OCI-LY3 (cell line): Measurements from ENCODE around the gene ZSWIM7.
A peak's percentile ranks its signal among the peaks of the same experiment; 100 is the strongest.
"Not testable (repeated sequence)": the region's sequence is repeated elsewhere in the genome, so short reads cannot be mapped to it uniquely, and the experiment has no call there.

Experiments used
- H2AFZ ChIP-seq: fragments of 200-600, 300-600 bp; shearing (Covaris generic); 2 replicates; pipeline ENCODE4 v1.6.0; 2014; ENCODE audit warnings: antibody characterized with exemption, low read depth, low read length
- H3K27ac ChIP-seq: fragments of 200-600, 300-600 bp; sonication (generic); 2 replicates; pipeline ENCODE4 v1.5.1; 2014; ENCODE audit warnings: mild to moderate bottlenecking, low read length, moderate library complexity, mixed read lengths
- H3K27me3 ChIP-seq: fragments of 200-600, 300-600 bp; sonication (generic); 2 replicates; pipeline ENCODE4 v1.6.1; 2014; ENCODE audit warnings: low read depth, low read length, mixed read lengths
- H3K36me3 ChIP-seq: fragments of 200-600, 300-600 bp; sonication (generic); replicated peaks from 2 replicates; pipeline ENCODE3; 2014; ENCODE audit warnings: low read depth, low read length, mixed read lengths
- H3K4me1 ChIP-seq: fragments of 300-600, 200-600 bp; sonication (generic); 2 replicates; pipeline ENCODE4 v1.6.1; 2014; ENCODE audit warnings: low read length, mixed read lengths
- H3K4me2 ChIP-seq: fragments of 200-600, 300-600 bp; sonication (generic); 2 replicates; pipeline ENCODE4 v1.6.1; 2014; ENCODE audit warnings: low read length, mixed read lengths
- H3K4me3 ChIP-seq: fragments of 300-600, 200-600 bp; sonication (generic); 2 replicates; pipeline ENCODE4 v1.5.1; 2014; ENCODE audit warnings: antibody characterized with exemption, mild to moderate bottlenecking, low read length, moderate library complexity
- H3K79me2 ChIP-seq: fragments of 300-600, 200-600 bp; shearing (Covaris generic); 2 replicates; pipeline ENCODE4 v1.6.1; 2014; ENCODE audit warnings: mild to moderate bottlenecking, low read length, mixed read lengths
- H3K9ac ChIP-seq: fragments of 300-600, 200-600 bp; shearing (Covaris generic); 2 replicates; pipeline ENCODE4 v1.6.0; 2014; ENCODE audit warnings: mild to moderate bottlenecking, low read length, moderate library complexity
- H3K9me3 ChIP-seq: fragments of 200-600, 300-600 bp; shearing (Covaris generic); 2 replicates; pipeline ENCODE4 v1.6.1; 2014; ENCODE audit warnings: low read length, mixed read lengths; ENCODE audit not compliant: insufficient read depth
- H4K20me1 ChIP-seq: fragments of 200-600, 300-600 bp; sonication (generic); 2 replicates; pipeline ENCODE4 v1.6.1; 2016; ENCODE audit warnings: low read length, mixed read lengths; ENCODE audit not compliant: insufficient read depth
- CTCF ChIP-seq: fragments of 200-600, 300-600 bp; sonication (generic); IDR thresholded peaks from 2 replicates; pipeline ENCODE4 v1.5.1; 2014; ENCODE audit warnings: antibody characterized with exemption, low read length, low read depth
- EZH2phosphoT487 ChIP-seq: fragments of 200-600 bp; shearing (Covaris generic); IDR thresholded peaks from 2 replicates; pipeline ENCODE4 v1.6.1; 2018; ENCODE audit warnings: antibody characterized with exemption, mixed run types, low read depth

Gene ZSWIM7

GRCh38 chr17:15981646-15982580, 17.6 kb downstream of the ZSWIM7 start:
- no peak overlapping the region for H3K27ac ChIP-seq
- no peaks in the 10 kb centered on the region for H3K9me3 ChIP-seq

DNA sequence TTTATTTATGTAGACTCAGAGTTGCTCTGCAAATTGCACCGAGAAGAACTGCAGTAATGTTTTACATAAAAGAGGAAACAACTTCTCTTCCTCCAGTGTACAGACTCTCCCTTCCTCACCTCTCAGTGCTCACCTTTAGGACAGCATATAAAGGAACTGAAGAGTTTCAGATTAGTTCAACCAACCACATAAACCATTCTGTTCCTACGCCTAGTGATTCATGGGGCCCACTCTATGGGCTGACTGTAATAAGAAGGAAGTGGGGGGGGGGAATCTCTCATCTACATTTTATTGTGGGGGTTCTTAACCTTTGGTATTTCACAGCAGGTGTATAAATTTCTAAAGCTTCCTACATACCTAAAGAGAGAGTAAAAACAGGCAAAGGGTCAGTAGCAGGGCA, 18.3 kb downstream of the ZSWIM7 start:
- H3K9me3 ChIP-seq = no peaks in the 10 kb centered on the region
- H3K27me3 ChIP-seq = no peaks in the 10 kb centered on the region
- TF ChIP-seq EZH2phosphoT487 = no peak
- no peaks in the 10 kb centered on the region for H3K79me2 ChIP-seq
- H4K20me1 ChIP-seq = peaks cover 15% of the 10 kb centered on the region
- peaks cover 17% of the 10 kb centered on the region for H3K4me1 ChIP-seq
- H3K9ac ChIP-seq = no peak overlapping the region
- H3K4me3 ChIP-seq = no peak overlapping the region
- peaks cover 6% of the 10 kb centered on the region for H3K36me3 ChIP-seq
- H3K27ac ChIP-seq = no peak overlapping the region
- H3K4me2 ChIP-seq = peak overlapping the region; percentile 32; the same call in 1 of the 2 replicates
- no peak overlapping the region for H2AFZ ChIP-seq

More at GRCh38 chr17:15981646-15982580, 17.6 kb downstream of the ZSWIM7 start:
- H3K9ac ChIP-seq = no peak overlapping the region
- peak overlapping the region; percentile 32; the same call in 1 of the 2 replicates for H3K4me2 ChIP-seq
- TF ChIP-seq CTCF = no peak
- no peak for TF ChIP-seq EZH2phosphoT487
- H3K79me2 ChIP-seq = no peaks in the 10 kb centered on the region
- H4K20me1 ChIP-seq = peaks cover 15% of the 10 kb centered on the region
- peaks cover 17% of the 10 kb centered on the region for H3K4me1 ChIP-seq
- H3K27me3 ChIP-seq = no peaks in the 10 kb centered on the region
- H2AFZ ChIP-seq = no peak overlapping the region
- peaks cover 6% of the 10 kb centered on the region for H3K36me3 ChIP-seq
- no peak overlapping the region for H3K4me3 ChIP-seq

GRCh38 chr17:15979013-15979412, 20.5 kb downstream of the ZSWIM7 start:
- not testable (repeated sequence) for H3K79me2 ChIP-seq, H2AFZ ChIP-seq, H3K4me3 ChIP-seq, H3K27me3 ChIP-seq, H3K9ac ChIP-seq, H3K36me3 ChIP-seq, H3K9me3 ChIP-seq, H3K27ac ChIP-seq, H3K4me2 ChIP-seq
- H4K20me1 ChIP-seq = peaks cover 15% of the 10 kb centered on the region
- peaks cover 17% of the 10 kb centered on the region for H3K4me1 ChIP-seq

GRCh38 chr17:15978606-15979005, 20.9 kb downstream of the ZSWIM7 start:
- TF ChIP-seq CTCF (no peak), EZH2phosphoT487 (no peak)
- Histone ChIP-seq H3K27me3 (no peaks in the 10 kb centered on the region), H4K20me1 (peaks cover 15% of the 10 kb centered on the region), H3K9me3 (no peaks in the 10 kb centered on the region), H3K4me1 (peaks cover 17% of the 10 kb centered on the region), H3K9ac (no peak overlapping the region), H3K36me3 (peaks cover 6% of the 10 kb centered on the region), H3K4me2 (no peak overlapping the region), H2AFZ (no peak overlapping the region), H3K4me3 (no peak overlapping the region), H3K27ac (no peak overlapping the region), H3K79me2 (no peaks in the 10 kb centered on the region)

- H3K4me1 ChIP-seq = peaks cover 17% of the 10 kb centered on the region
- H2AFZ ChIP-seq = no peak overlapping the region
- H3K4me3 ChIP-seq = no peak overlapping the region
- no peaks in the 10 kb centered on the region for H3K9me3 ChIP-seq
- peaks cover 15% of the 10 kb centered on the region for H4K20me1 ChIP-seq
- H3K27me3 ChIP-seq = no peaks in the 10 kb centered on the region
- no peaks in the 10 kb centered on the region for H3K79me2 ChIP-seq
- no peak overlapping the region for H3K4me2 ChIP-seq
- no peak overlapping the region for H3K27ac ChIP-seq
- no peak overlapping the region for H3K9ac ChIP-seq
- no peak for TF ChIP-seq CTCF
- TF ChIP-seq EZH2phosphoT487 = no peak
- H3K36me3 ChIP-seq = peaks cover 6% of the 10 kb centered on the region
These were observed 21.6 kb downstream of the ZSWIM7 start for GRCh38 chr17:15977894-15978293.
